K562 (cell line): ENCODE results near the gene MAD1L1. TPM values are rescaled to one million over a fixed set of nuclear protein-coding genes. Genes with fewer than 3 reads are reported as not detected.
A peak's percentile ranks its signal among the peaks of the same experiment; 100 is the strongest.

Experiments
- ARID4B ChIP-seq: sonication (generic); formaldehyde crosslinking; IDR thresholded peaks from 2 replicates; pipeline ENCODE4 v1.8.0; 2022; ENCODE audit warnings: mild to moderate bottlenecking, missing genetic modification reagents
- ATF2 ChIP-seq: sonication (generic); formaldehyde crosslinking; IDR thresholded peaks from 2 replicates; pipeline ENCODE4 v1.8.1; 2022; ENCODE audit warnings: missing genetic modification reagents
- BRD4 ChIP-seq: fragments of 200-600 bp; sonication (generic); IDR thresholded peaks from 2 replicates; pipeline ENCODE4 v1.6.1; 2017; ENCODE audit warnings: inconsistent platforms
- CUX1 ChIP-seq: fragments of 200-800 bp; sonication (Bioruptor generic); IDR thresholded peaks from 2 replicates; pipeline ENCODE4 v1.6.1; 2016; ENCODE audit warnings: missing genetic modification characterization, missing compliant biosample characterization
- ELK1 ChIP-seq: sonication (generic); formaldehyde crosslinking; IDR thresholded peaks from 2 replicates; pipeline ENCODE4 v1.8.1; 2022; ENCODE audit warnings: missing genetic modification reagents
- FOXJ2 ChIP-seq: fragments of 200-800 bp; sonication (Bioruptor generic); IDR thresholded peaks from 2 replicates; pipeline ENCODE4 v1.6.1; 2016; ENCODE audit warnings: missing genetic modification characterization, missing compliant biosample characterization
- GATAD2B ChIP-seq: fragments of 450-650 bp; IDR thresholded peaks from 2 replicates; pipeline ENCODE4 v1.6.1; 2017; ENCODE audit warnings: mild to moderate bottlenecking, borderline replicate concordance
- JUND ChIP-seq, 2 experiments: IDR thresholded peaks; 2 replicates in 1 of 2; 3 replicates in 1 of 2; pipeline ENCODE4 v1.6.1; 2011; ENCODE audit warnings: borderline replicate concordance in 2 of 2, low read depth in 2 of 2, low read length in 2 of 2, improper control_type of control experiment in 1 of 2, missing biosample characterization in 1 of 2, missing genetic modification characterization in 1 of 2, missing genetic modification reagents in 1 of 2
- SIN3A ChIP-seq, 2 experiments: fragments of 150-350 bp in 1 of 2; IDR thresholded peaks; 2 replicates each; pipeline ENCODE4 v1.6.1; 2011 to 2016; ENCODE audit warnings: borderline replicate concordance in 2 of 2, low read depth in 2 of 2, low read length in 2 of 2, mild to moderate bottlenecking in 2 of 2, moderate library complexity in 2 of 2; ENCODE audit not compliant: control insufficient read depth in 1 of 2
- ZNF23 ChIP-seq: fragments of 250-450 bp; sonication (Bioruptor Pico); IDR thresholded peaks from 2 replicates; pipeline ENCODE4 v1.4.0; 2020; ENCODE audit warnings: mild to moderate bottlenecking
- ZNF274 ChIP-seq: IDR thresholded peaks from 2 replicates; pipeline ENCODE4 v1.6.1; 2011; ENCODE audit warnings: low read depth, mild to moderate bottlenecking, low read length, moderate library complexity, borderline replicate concordance
- ZNF280B ChIP-seq: fragments of 250-450 bp; sonication (Bioruptor Pico); IDR thresholded peaks from 2 replicates; pipeline ENCODE4 v1.5.1; 2021; ENCODE audit warnings: mild to moderate bottlenecking
- ZNF507 ChIP-seq: conservative IDR thresholded peaks from 2 replicates; pipeline ENCODE4 v1.6.1; 2017; ENCODE audit warnings: missing genetic modification characterization, missing compliant biosample characterization
- ZNF77 ChIP-seq: fragments of 250-450 bp; sonication (Bioruptor Pico); IDR thresholded peaks from 2 replicates; pipeline ENCODE4 v1.5.0; 2020
- polyA plus RNA-seq, 8 experiments: library from polyadenylated mRNA; depleted of rRNA in 4 of 8; stranded (reverse) in 5 of 8; unstranded in 3 of 8; fragments of >200 nt; fragmentation: Nextera tagmentation in 2 of 8; fragmentation: Illumina TruSeq in 1 of 8; extraction: Ambion mirVana in 2 of 8; extraction: Trizol in 1 of 8; gene quantifications; 2 replicates each; pipeline versions ENCODE4 v1.2.1 to v1.2.3, GENCODE V29; 2011 to 2014; ENCODE audit warnings: inconsistent platforms in 1 of 8, missing spikeins in 1 of 8
- total RNA-seq, 7 experiments: library from RNA; depleted of rRNA in 6 of 7; stranded (reverse); fragments of >200 nt in 6 of 7; fragmentation: Illumina TruSeq in 2 of 7; extraction: Trizol in 2 of 7; gene quantifications; 2 replicates each; pipeline versions ENCODE4 v1.2.1 to v1.2.3, GENCODE V29; 2011 to 2021; ENCODE audit warnings: low replicate concordance in 1 of 7

The MAD1L1 gene
- total and polyA plus RNA-seq, 9 of the 15 experiments (the other 6 are each of a cell fraction or from before 2014, with no cell fraction given): 1.7 to 89.7 (median 18.0) TPM

GRCh38 chr7:2019461-2019710, 213.4 kb downstream of the MAD1L1 start (continued):
- no peak for TF ChIP-seq ATF2 (CRISPR knock-in tag)
- TF ChIP-seq ELK1 (CRISPR knock-in tag): no peak
- TF ChIP-seq BRD4: peak; percentile 71; the same call in 1 of the 2 replicates
- TF ChIP-seq ZNF23 (CRISPR knock-in tag): no peak
- TF ChIP-seq SIN3A (IDR thresholded peaks at IDR 0.05; ENCODE audit: borderline replicate concordance in 2 of 2, control insufficient read depth in 1 of 2, low read depth in 2 of 2, low read length in 2 of 2): no peak
- TF ChIP-seq CUX1: peak; percentile 18; the same call in 1 of the 2 replicates
- no peak for TF ChIP-seq ZNF274
- no peak for TF ChIP-seq FOXJ2 (tag)
- no peak for TF ChIP-seq ARID4B (CRISPR knock-in tag)
- TF ChIP-seq ZNF280B (CRISPR knock-in tag): no peak
- no peak for TF ChIP-seq ZNF77 (CRISPR knock-in tag)
- no peak for TF ChIP-seq GATAD2B
- no peak for TF ChIP-seq ZNF507 (tag)
- TF ChIP-seq JUND (IDR thresholded peaks at IDR 0.05; ENCODE audit: borderline replicate concordance, low read depth, low read length): no peak
- TF ChIP-seq JUND (tag; IDR thresholded peaks at IDR 0.05; ENCODE audit: borderline replicate concordance, low read depth, low read length): no peak
